Stimulated activated memory B cell treated with anti-CD40 and anti-IgM and Interleukin-4, amounts not matched to agents 10 μg/mL and 1 μg/mL and 100 μg/mL, for 72 hours (primary cell): ENCODE data around the gene PHYHIPL.

Experiments used
- ATAC-seq: fragments of 150-1000 bp; cut with Tn5 transposase; 2 replicates; pipeline ENCODE4 v1.10.0; 2021
- H3K27ac Mint-ChIP-seq: one replicate; pipeline ENCODE4 v1.8.0; 2022; ENCODE audit warnings: mild to moderate bottlenecking, mixed read lengths
- H3K27me3 Mint-ChIP-seq: one replicate; pipeline ENCODE4 v1.8.0; 2022; ENCODE audit warnings: mixed read lengths
- H3K36me3 Mint-ChIP-seq: one replicate; pipeline ENCODE4 v1.8.0; 2022; ENCODE audit warnings: mixed read lengths
- H3K4me1 Mint-ChIP-seq: one replicate; pipeline ENCODE4 v1.8.0; 2022; ENCODE audit warnings: mixed read lengths
- H3K4me3 Mint-ChIP-seq: one replicate; pipeline ENCODE4 v1.8.0; 2022; ENCODE audit warnings: mild to moderate bottlenecking, moderate library complexity, mixed read lengths
- H3K9me3 Mint-ChIP-seq: one replicate; pipeline ENCODE4 v1.8.0; 2022; ENCODE audit warnings: mixed read lengths

The PHYHIPL gene

DNA sequence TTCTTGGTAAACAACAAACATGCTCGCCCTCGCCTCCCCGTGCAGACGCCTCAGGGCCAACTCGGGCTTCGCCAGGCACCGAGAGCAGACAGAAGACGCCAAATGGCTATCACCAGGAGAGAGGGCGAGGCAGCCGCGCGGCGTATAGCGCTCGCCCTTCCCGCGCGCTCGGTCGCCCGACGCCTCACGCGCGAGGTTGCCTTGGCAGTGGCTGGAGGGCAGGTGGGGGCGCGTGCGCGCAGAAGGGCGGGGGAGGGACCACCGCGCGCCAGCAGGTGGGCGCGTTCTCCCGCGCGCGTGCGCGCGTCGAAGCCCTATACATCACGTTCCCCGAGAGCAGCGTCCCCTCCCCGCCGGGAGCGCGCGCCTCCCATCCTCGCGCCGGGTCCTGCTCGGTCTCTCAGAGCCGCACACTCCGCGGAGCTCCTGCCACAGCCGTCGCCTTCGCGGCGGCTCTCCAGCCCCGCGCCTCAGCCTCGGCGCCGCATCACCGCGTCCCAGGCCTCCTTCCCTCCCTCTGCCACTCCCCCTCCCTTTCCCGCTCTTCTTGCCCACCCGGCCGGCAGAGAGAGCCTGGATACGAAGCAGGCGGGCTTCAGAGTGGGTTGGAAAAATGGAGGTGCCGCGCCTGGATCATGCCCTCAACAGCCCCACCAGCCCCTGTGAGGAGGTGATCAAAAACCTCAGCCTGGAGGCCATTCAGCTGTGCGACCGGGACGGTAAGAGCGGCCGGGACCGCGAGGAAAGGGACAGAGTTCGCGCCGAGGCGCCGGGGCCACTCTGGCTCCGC, at the start of gene PHYHIPL:
PHYHIPL (plus strand) TSS at position 403 of the 790 bp plus-strand sequence; CDS start at position 614, 211 bp downstream.
- H3K27ac Mint-ChIP-seq: no peak within 1 kb of the TSS
- no peak for ATAC-seq
- peaks cover 8% of the 10 kb centered on the region for H3K9me3 Mint-ChIP-seq
- no peak within 1 kb of the TSS for H3K4me3 Mint-ChIP-seq
- no peaks in the 10 kb centered on the region for H3K4me1 Mint-ChIP-seq
- peaks cover 31% of the 10 kb centered on the region for H3K27me3 Mint-ChIP-seq
- H3K36me3 Mint-ChIP-seq: no peaks in the 10 kb centered on the region

- Mint-ChIP-seq H3K27me3 (no peaks in the 10 kb centered on the region), H3K27ac (no peak overlapping the region)
These were observed 49.5 kb upstream of the PHYHIPL start for GRCh38 chr10:59126991-59127390.

GRCh38 chr10:59127991-59128390, 48.5 kb upstream of the PHYHIPL start:
- no peak overlapping the region for H3K27ac Mint-ChIP-seq
- no peaks in the 10 kb centered on the region for H3K4me1 Mint-ChIP-seq
- H3K4me3 Mint-ChIP-seq: no peak overlapping the region
- no peaks in the 10 kb centered on the region for H3K27me3 Mint-ChIP-seq
- no peak for ATAC-seq
- no peaks in the 10 kb centered on the region for H3K36me3 Mint-ChIP-seq
- H3K9me3 Mint-ChIP-seq: no peaks in the 10 kb centered on the region

More at GRCh38 chr10:59126991-59127390, 49.5 kb upstream of the PHYHIPL start:
- Mint-ChIP-seq H3K36me3 (no peaks in the 10 kb centered on the region), H3K9me3 (no peaks in the 10 kb centered on the region), H3K4me3 (no peak overlapping the region), H3K4me1 (no peaks in the 10 kb centered on the region)
- no peak for ATAC-seq

- no peaks in the 10 kb centered on the region for H3K9me3 Mint-ChIP-seq
- ATAC-seq: no peak
These were observed 46.6 kb upstream of the PHYHIPL start for GRCh38 chr10:59129867-59130266.

GRCh38 chr10:59131666-59132065, 44.8 kb upstream of the PHYHIPL start:
- Mint-ChIP-seq H3K4me3 (no peak overlapping the region), H3K27me3 (no peaks in the 10 kb centered on the region), H3K27ac (no peak overlapping the region), H3K9me3 (no peaks in the 10 kb centered on the region), H3K36me3 (no peaks in the 10 kb centered on the region), H3K4me1 (no peaks in the 10 kb centered on the region)
- no peak for ATAC-seq

More at GRCh38 chr10:59129867-59130266, 46.6 kb upstream of the PHYHIPL start:
- no peak overlapping the region for H3K27ac Mint-ChIP-seq
- H3K36me3 Mint-ChIP-seq: no peaks in the 10 kb centered on the region
- H3K4me3 Mint-ChIP-seq: no peak overlapping the region
- no peaks in the 10 kb centered on the region for H3K27me3 Mint-ChIP-seq
- H3K4me1 Mint-ChIP-seq: no peaks in the 10 kb centered on the region

DNA sequence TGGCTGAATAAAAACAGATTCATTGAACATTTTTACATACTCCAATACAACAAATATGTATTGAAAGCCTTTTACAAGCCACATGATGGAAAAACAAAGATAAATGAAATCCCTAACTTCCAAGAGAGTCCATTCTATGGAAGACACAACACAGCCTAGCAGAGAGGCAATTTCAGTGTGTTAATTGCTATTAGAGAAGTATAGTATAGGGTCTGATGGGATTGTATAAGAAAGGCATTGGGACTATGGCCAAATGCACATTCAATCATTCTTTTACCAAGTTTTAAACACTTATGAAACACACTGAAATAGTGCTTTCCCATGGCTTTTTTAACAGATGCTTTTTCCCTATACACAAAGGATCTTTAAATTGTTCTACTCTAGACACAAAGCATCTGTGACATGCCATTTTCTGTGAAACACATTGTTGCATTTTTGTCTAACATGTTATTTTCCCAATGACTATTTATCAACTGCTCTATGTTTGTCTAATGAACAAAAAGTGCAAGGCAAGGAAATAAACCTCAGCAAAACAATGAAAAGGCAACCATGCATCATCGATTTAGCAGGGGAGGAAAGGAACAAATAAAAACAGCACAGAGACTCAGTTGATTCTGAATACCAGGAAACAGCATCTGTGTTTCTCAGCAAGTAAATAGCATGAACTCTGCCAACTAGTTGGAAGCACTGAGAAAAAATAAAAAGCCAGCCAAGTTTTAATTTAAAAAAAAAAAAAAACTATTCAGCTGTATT, 42.4 kb upstream of the PHYHIPL start:
- no peaks in the 10 kb centered on the region for H3K4me1 Mint-ChIP-seq
- H3K4me3 Mint-ChIP-seq: no peak overlapping the region
- no peaks in the 10 kb centered on the region for H3K27me3 Mint-ChIP-seq
- H3K9me3 Mint-ChIP-seq: no peaks in the 10 kb centered on the region
- ATAC-seq: no peak
- H3K36me3 Mint-ChIP-seq: no peaks in the 10 kb centered on the region
- H3K27ac Mint-ChIP-seq: no peak overlapping the region

DNA sequence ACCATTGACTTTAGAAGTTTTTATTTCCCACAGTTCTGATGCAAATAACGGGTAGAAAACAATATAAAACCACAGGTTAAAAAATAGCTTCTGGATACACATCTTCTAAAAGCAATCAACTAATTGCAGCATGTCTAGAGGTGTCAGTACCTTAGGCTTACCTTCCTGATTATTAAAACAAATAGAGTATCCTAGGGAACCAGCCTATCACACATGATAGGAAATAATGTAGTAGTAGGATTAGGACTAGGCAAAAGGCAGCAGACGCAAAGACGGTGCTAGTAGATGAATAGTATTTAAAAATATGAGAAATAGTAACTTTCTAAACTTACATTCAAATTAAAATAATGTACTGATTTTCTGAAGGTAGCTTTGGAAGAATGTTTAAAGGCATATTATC, 41.7 kb upstream of the PHYHIPL start:
- ATAC-seq: no peak
- Mint-ChIP-seq H3K4me3 (no peak overlapping the region), H3K4me1 (no peaks in the 10 kb centered on the region), H3K9me3 (no peaks in the 10 kb centered on the region), H3K36me3 (no peaks in the 10 kb centered on the region), H3K27ac (no peak overlapping the region), H3K27me3 (no peaks in the 10 kb centered on the region)

GRCh38 chr10:59135275-59135674, 41.2 kb upstream of the PHYHIPL start:
- ATAC-seq: no peak
- H3K27ac Mint-ChIP-seq: no peak overlapping the region
- H3K4me1 Mint-ChIP-seq: no peaks in the 10 kb centered on the region
- no peak overlapping the region for H3K4me3 Mint-ChIP-seq
- H3K9me3 Mint-ChIP-seq: no peaks in the 10 kb centered on the region
- no peaks in the 10 kb centered on the region for H3K27me3 Mint-ChIP-seq
- no peaks in the 10 kb centered on the region for H3K36me3 Mint-ChIP-seq

GRCh38 chr10:59138052-59138451, 38.4 kb upstream of the PHYHIPL start:
- H3K4me3 Mint-ChIP-seq: no peak overlapping the region
- H3K27ac Mint-ChIP-seq: no peak overlapping the region
- no peaks in the 10 kb centered on the region for H3K36me3 Mint-ChIP-seq
- no peaks in the 10 kb centered on the region for H3K4me1 Mint-ChIP-seq
- ATAC-seq: no peak
- H3K27me3 Mint-ChIP-seq: no peaks in the 10 kb centered on the region
- H3K9me3 Mint-ChIP-seq: peaks cover 2% of the 10 kb centered on the region

DNA sequence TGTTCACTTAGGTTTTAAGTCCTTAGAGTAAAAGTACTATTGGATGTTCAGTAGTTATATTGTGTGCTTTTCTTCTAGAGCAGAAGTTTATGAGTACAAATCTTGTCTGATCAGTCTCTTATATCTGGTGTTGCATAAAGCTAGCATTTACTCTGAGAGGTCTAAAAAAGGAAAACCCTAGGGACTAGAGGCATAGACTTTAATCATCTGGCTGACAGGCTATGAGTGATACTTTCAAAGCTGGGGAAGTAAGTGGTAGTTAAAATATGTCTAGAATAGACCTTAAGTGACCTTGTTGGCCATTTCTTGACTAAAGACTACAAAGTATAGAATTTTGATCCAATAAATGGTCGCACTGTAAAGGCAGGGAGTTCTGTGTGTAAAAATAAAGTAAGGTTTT, 32.9 kb upstream of the PHYHIPL start:
- ATAC-seq: no peak
- H3K9me3 Mint-ChIP-seq: peaks cover 5% of the 10 kb centered on the region
- H3K27me3 Mint-ChIP-seq: no peaks in the 10 kb centered on the region
- H3K36me3 Mint-ChIP-seq: no peaks in the 10 kb centered on the region
- no peaks in the 10 kb centered on the region for H3K4me1 Mint-ChIP-seq
- no peak overlapping the region for H3K4me3 Mint-ChIP-seq
- H3K27ac Mint-ChIP-seq: no peak overlapping the region

DNA sequence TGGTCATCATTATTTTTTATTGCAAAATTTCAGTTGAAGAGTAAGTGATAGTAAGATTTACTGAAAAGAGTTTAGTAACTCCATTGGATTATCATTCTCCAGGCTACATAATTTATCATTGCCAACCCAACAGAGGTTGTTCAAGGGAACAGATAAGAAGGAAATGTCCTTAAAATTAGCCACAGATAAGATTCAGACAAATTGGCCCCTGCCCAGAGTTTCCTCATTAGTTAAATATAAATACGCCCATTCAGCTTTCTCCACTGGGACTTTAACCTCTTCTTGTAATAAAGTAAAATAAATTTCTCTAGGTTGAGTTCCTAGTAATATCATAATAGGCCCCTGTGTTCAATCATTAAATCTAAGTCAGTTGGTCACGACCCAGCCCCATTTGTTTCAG, 27.7 kb upstream of the PHYHIPL start:
- no peak for ATAC-seq
- Mint-ChIP-seq H3K36me3 (no peaks in the 10 kb centered on the region), H3K4me3 (no peak overlapping the region), H3K9me3 (peaks cover 6% of the 10 kb centered on the region), H3K4me1 (no peaks in the 10 kb centered on the region), H3K27me3 (no peaks in the 10 kb centered on the region), H3K27ac (no peak overlapping the region)

GRCh38 chr10:59155556-59155955, 20.9 kb upstream of the PHYHIPL start:
- H3K4me3 Mint-ChIP-seq: no peak overlapping the region
- no peak overlapping the region for H3K27ac Mint-ChIP-seq
- H3K27me3 Mint-ChIP-seq: no peaks in the 10 kb centered on the region
- no peak for ATAC-seq
- H3K9me3 Mint-ChIP-seq: no peaks in the 10 kb centered on the region
- no peaks in the 10 kb centered on the region for H3K4me1 Mint-ChIP-seq
- no peaks in the 10 kb centered on the region for H3K36me3 Mint-ChIP-seq

DNA sequence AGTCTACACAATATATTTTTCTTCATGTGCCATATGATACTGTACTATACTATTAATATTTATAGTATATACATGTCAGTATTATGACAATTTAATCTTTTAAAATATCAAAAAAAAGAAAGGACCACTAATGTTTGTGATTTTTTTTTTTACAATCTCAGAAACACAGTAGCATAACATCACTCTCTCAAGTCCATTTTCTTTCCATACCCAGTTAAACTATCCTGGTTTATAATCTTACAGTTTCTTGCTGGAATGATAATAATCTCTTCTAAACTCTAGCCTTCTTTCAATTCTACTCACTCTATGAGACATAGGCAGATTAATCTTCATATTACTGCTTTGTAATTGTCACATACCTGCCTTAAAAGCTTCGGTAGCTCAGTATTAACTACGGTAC, 8.9 kb upstream of the PHYHIPL start:
- Mint-ChIP-seq H3K27me3 (no peaks in the 10 kb centered on the region), H3K4me1 (no peaks in the 10 kb centered on the region), H3K36me3 (no peaks in the 10 kb centered on the region), H3K4me3 (no peak overlapping the region), H3K27ac (no peak overlapping the region), H3K9me3 (no peaks in the 10 kb centered on the region)
- no peak for ATAC-seq

DNA sequence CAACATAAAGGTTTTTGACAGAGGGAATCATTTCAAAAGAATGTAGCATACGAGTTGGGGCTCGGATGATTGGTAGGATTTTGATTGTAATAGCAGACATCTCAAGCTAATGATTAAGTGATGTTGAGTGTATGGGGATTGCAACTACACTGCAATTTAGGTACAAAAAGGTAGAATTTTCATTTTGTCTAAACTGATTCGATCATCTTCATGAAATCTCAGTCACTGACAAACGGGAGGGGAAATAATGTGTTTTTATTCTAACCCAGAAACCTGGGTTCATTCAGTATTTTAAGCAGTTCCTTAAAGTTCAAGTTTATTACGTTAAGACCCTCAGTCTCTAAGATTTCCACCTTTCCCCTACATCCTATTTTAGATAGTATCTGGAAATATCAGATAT, 3.9 kb upstream of the PHYHIPL start:
- H3K9me3 Mint-ChIP-seq: peaks cover 8% of the 10 kb centered on the region
- H3K4me3 Mint-ChIP-seq: no peak overlapping the region
- no peaks in the 10 kb centered on the region for H3K4me1 Mint-ChIP-seq
- H3K36me3 Mint-ChIP-seq: no peaks in the 10 kb centered on the region
- H3K27me3 Mint-ChIP-seq: peaks cover 29% of the 10 kb centered on the region
- no peak for ATAC-seq
- H3K27ac Mint-ChIP-seq: no peak overlapping the region

GRCh38 chr10:59173414-59173813, 3.0 kb upstream of the PHYHIPL start:
- H3K4me1 Mint-ChIP-seq: no peaks in the 10 kb centered on the region
- H3K27ac Mint-ChIP-seq: no peak overlapping the region

More at GRCh38 chr10:59173414-59173813, 3.0 kb upstream of the PHYHIPL start:
- Mint-ChIP-seq H3K4me3 (no peak overlapping the region), H3K9me3 (peaks cover 8% of the 10 kb centered on the region), H3K27me3 (peaks cover 31% of the 10 kb centered on the region), H3K36me3 (no peaks in the 10 kb centered on the region)
- ATAC-seq: no peak
